Measurements from ENCODE around the gene WDFY4. TPM values are rescaled to one million over a fixed set of nuclear protein-coding genes. Genes with fewer than 3 reads are reported as not detected.

WDFY4 gene
- total and polyA plus RNA-seq, 8 donors: 0.15 to 8.0 (median 2.7) TPM

DNA sequence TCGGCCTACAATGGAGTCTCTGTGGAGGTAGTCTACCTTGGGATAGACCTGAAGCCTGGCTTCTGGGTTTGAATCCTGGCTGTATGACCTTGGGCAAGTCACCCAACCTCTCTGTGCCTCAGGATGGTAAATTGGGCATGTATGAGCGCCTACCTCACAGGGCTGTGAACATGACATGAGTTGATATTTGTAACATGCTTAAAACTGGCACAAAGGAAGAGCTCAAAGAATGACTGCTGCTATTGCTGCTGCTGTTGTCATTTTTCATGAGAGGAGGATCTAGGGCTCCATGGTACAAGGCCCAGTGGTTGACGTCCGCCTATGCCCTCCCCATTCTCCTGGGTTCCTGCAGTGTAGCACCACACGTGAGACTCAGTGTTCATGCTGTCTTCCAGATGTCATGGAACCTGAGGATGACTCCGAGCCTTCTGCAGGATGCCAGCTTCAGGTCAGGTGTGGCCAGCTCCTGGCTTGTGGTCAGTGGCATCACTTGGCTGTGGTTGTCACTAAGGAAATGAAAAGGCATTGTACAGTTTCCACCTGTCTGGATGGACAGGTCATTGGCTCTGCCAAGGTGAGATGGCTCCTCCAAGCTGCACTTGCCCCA is 95.0 kb downstream of the WDFY4 start:
- H3K27ac ChIP-seq: no peak overlapping the region
- no peaks in the 10 kb centered on the region for H3K36me3 ChIP-seq
- H3K27me3 ChIP-seq: peaks cover 0 to 2% (median 0%) of the 10 kb centered on the region in 3 donors
- TF ChIP-seq EP300 (IDR thresholded peaks at IDR 0.05): no peak
- no peak for TF ChIP-seq CTCF (IDR thresholded peaks at IDR 0.05)
- no peak for TF ChIP-seq POLR2AphosphoS5 (IDR thresholded peaks at IDR 0.05)
- no peak for TF ChIP-seq POLR2A (IDR thresholded peaks at IDR 0.05)
- no peak overlapping the region for H3K4me3 ChIP-seq
- intact Hi-C loops (cut with DNase I; ENCODE audit: low total_unique reads): no loop called here
- H3K9me3 ChIP-seq: no peaks in the 10 kb centered on the region
- no peak for DNase-seq
- no peaks in the 10 kb centered on the region for H3K4me1 ChIP-seq
- WGBS, 5 donors: 82 to 94% (median 90%) methylated on average over 6 of the region's 6 CpGs

DNA sequence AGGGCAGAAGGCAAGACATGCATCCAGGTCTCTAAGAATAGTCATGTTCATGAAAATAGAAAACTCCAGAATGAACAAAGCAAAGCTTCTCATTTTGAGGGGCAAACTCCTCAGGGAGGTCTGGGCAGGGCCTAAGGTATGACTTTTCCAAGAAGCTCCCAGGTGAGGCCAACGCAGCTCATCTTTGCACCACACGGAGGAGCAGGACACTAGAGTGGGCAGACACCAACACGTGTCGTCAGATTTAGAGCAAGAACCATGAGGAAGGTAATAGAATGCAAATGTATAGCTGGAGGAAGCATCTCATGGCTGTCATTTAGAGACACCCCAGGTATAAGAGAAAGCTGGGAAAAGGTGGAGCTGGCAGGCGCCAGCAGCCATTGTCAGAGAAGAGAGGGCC is 95.7 kb downstream of the WDFY4 start:
- Histone ChIP-seq H3K9me3 (no peaks in the 10 kb centered on the region), H3K27ac (no peak overlapping the region), H3K4me3 (no peak overlapping the region), H3K4me1 (no peaks in the 10 kb centered on the region), H3K36me3 (no peaks in the 10 kb centered on the region), H3K27me3 (no peaks in the 10 kb centered on the region)
- TF ChIP-seq EP300 (IDR thresholded peaks at IDR 0.05) (no peak), POLR2A (IDR thresholded peaks at IDR 0.05) (no peak), CTCF (IDR thresholded peaks at IDR 0.05) (no peak), POLR2AphosphoS5 (IDR thresholded peaks at IDR 0.05) (no peak)
- WGBS, 5 donors: 83 to 95% (median 93%) methylated on average over 5 of the region's 5 CpGs
- DNase-seq: no peak
- intact Hi-C loops (cut with DNase I; ENCODE audit: low total_unique reads): no loop called here

DNA sequence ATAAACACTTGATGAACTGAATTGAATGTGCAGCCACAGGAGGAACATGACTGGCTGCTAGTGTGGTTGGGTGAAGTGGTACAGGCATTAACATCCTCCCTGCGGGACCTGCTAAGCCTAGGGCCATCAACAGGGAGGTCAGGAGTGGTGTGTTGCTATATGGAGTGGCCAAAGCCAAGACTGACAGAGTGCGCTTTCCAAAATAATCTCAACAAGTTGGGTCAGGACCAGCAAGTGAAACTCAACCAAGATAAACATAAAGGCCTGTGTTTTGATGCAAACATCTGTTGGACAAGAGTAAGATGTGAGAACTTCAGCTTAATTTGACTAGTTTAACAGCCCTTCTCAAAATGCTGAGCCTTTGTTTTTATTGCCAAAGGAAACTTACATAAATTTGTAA is 97.7 kb downstream of the WDFY4 start:
- TF ChIP-seq CTCF (IDR thresholded peaks at IDR 0.05) (no peak), POLR2AphosphoS5 (IDR thresholded peaks at IDR 0.05) (no peak), POLR2A (IDR thresholded peaks at IDR 0.05) (no peak), EP300 (IDR thresholded peaks at IDR 0.05) (no peak)
- Histone ChIP-seq H3K4me1 (no peaks in the 10 kb centered on the region), H3K27ac (no peak overlapping the region), H3K36me3 (no peaks in the 10 kb centered on the region), H3K27me3 (no peaks in the 10 kb centered on the region), H3K4me3 (no peak overlapping the region), H3K9me3 (no peaks in the 10 kb centered on the region)
- intact Hi-C loops (cut with DNase I; ENCODE audit: low total_unique reads): no loop called here
- peak in 1 of 2 donors; percentile 30 for DNase-seq
- 67 to 74% (median 72%) methylated on average over 2 of the region's 2 CpGs for WGBS, 5 donors

- no peak for DNase-seq
- Histone ChIP-seq H3K27ac (no peak overlapping the region), H3K4me3 (no peak overlapping the region), H3K4me1 (no peaks in the 10 kb centered on the region), H3K27me3 (no peaks in the 10 kb centered on the region), H3K36me3 (no peaks in the 10 kb centered on the region), H3K9me3 (no peaks in the 10 kb centered on the region)
- no peak for TF ChIP-seq CTCF (IDR thresholded peaks at IDR 0.05)
- TF ChIP-seq POLR2AphosphoS5 (IDR thresholded peaks at IDR 0.05): no peak
- TF ChIP-seq EP300 (IDR thresholded peaks at IDR 0.05): no peak
- TF ChIP-seq POLR2A (IDR thresholded peaks at IDR 0.05): no peak
- intact Hi-C loops (cut with DNase I; ENCODE audit: low total_unique reads): no loop called here
- WGBS, 5 donors: 60 to 66% (median 64%) methylated on average over 2 of the region's 2 CpGs
These were observed 99.4 kb downstream of the WDFY4 start for GRCh38 chr10:48784031-48784430.
